ENCODE measurements around the gene CXCL16.

- TF ChIP-seq CTCF (IDR thresholded peaks at IDR 0.05) (no peak), POLR2AphosphoS5 (IDR thresholded peaks at IDR 0.05) (peak in 2 of 3 donors; percentile 45 to 46), EP300 (IDR thresholded peaks at IDR 0.05; ENCODE audit: low read depth) (no peak), POLR2A (IDR thresholded peaks at IDR 0.05) (peak; percentile 47)
Measured at GRCh38 chr17:4738136-4739121, 1.3 kb downstream of the CXCL16 start.
